Astrocyte of the cerebellum (primary cell): ENCODE results near the gene DPYD.

Source experiments
- DNase-seq: peaks from one replicate; pipeline ENCODE4 v3.0.0-alpha.2; 2011; ENCODE audit warnings: low read depth
- H3K4me3 ChIP-seq: 2 replicates; pipeline ENCODE4 v1.5.1; 2011; ENCODE audit warnings: mild to moderate bottlenecking, low read depth, low read length, moderate library complexity
- in situ Hi-C: cut with HindIII; loops from 2 replicates; pipeline ENCODE4 v1.10.0; 2017; ENCODE audit warnings: low sequenced_read_pairs
- TF ChIP-seq, protein P1 (sequence below): IDR thresholded peaks from 2 replicates; pipeline ENCODE4 v1.5.1; 2012; ENCODE audit warnings: low read length, low read depth, moderate library complexity, mild to moderate bottlenecking; ENCODE audit errors: missing control alignments

DPYD gene

DNA sequence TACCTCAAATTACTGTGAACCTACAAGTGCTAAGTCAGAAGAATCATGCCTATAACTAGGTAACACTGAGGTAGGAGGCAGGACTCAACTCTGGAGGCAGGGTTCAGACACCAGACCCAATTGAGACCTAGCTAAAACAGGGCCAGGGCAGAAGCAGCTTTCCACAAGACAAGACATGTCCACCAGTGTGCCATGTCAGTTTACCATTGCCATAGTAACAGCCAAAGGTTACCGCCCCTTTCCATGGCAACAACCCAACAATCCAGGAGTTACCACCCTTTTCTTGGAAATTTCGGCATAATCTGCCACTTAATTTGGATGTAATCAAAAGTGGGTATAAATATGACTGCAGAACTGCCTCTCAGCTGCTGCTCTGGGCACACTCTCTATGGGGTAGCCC, 432.3 kb downstream of the DPYD start:
- DNase-seq, result no peak
- in situ Hi-C loops, result no loop called here
- no peak overlapping the region for H3K4me3 ChIP-seq
- TF ChIP-seq, protein P1, sequence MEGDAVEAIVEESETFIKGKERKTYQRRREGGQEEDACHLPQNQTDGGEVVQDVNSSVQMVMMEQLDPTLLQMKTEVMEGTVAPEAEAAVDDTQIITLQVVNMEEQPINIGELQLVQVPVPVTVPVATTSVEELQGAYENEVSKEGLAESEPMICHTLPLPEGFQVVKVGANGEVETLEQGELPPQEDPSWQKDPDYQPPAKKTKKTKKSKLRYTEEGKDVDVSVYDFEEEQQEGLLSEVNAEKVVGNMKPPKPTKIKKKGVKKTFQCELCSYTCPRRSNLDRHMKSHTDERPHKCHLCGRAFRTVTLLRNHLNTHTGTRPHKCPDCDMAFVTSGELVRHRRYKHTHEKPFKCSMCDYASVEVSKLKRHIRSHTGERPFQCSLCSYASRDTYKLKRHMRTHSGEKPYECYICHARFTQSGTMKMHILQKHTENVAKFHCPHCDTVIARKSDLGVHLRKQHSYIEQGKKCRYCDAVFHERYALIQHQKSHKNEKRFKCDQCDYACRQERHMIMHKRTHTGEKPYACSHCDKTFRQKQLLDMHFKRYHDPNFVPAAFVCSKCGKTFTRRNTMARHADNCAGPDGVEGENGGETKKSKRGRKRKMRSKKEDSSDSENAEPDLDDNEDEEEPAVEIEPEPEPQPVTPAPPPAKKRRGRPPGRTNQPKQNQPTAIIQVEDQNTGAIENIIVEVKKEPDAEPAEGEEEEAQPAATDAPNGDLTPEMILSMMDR, result no peak

DNA sequence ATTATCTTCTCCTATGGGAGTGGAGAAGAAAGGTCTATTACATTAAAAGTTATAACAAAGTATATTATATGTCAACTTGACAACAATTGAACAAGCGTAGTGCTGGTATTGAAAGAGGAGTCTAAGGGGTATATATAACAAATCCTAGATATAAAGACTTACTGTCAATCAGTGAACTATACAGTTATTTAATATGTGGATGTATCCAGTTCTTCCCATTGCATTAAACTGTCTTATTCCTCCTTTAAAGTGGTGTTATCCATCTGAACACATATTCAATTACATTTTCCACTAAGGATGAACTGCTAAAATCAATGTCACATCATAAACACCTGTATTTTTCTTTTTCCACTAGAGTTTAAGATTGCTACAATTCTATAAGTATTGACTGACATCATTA, 438.8 kb downstream of the DPYD start:
- DNase-seq, result no peak
- in situ Hi-C loops, result no loop called here
- TF ChIP-seq, protein P1, result no peak
- H3K4me3 ChIP-seq, result no peak overlapping the region

DNA sequence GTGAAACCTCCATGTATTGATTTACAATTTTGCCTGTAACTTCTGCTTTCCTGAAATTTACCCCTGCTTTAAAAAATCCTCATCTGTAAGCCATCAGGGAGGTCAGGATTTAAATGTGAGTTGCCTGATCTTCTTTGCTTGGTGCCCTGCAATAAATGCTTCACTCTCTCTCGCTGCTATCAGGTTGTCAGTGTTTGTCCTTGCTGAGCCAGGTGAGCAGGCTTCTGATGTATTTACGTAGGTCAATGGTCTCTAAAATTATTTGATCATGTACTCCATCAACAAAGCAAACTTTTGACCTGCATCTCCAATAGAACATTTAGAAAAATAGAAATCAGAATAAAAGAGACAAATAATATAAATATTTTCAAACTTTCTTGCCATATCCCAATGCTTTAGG, 453.4 kb downstream of the DPYD start:
- TF ChIP-seq, protein P1, result no peak
- H3K4me3 ChIP-seq, result no peak overlapping the region
- DNase-seq, result no peak
- in situ Hi-C loops, result no loop called here

DNA sequence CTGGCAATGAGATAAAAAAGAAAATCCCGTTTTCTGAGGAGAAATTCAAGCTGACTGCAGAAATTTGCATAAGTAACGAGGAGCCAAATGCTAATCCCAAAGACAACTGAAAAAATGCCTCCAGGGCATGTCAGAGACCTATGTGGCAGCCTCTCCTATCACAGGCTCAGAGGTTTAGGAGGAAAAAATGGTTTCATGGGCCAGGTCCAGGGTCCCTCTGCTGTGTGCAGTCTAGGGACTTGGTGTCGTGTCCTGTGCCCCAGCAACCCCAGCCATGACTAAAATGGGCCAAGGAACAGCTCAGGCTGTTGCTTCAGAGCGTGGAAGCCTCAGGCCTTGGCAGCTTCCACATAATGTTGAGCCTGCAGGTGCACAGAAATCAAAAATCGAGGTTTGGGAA, 456.5 kb downstream of the DPYD start:
- DNase-seq, result no peak
- in situ Hi-C loops, result no loop called here
- TF ChIP-seq, protein P1, result no peak
- no peak overlapping the region for H3K4me3 ChIP-seq

DNA sequence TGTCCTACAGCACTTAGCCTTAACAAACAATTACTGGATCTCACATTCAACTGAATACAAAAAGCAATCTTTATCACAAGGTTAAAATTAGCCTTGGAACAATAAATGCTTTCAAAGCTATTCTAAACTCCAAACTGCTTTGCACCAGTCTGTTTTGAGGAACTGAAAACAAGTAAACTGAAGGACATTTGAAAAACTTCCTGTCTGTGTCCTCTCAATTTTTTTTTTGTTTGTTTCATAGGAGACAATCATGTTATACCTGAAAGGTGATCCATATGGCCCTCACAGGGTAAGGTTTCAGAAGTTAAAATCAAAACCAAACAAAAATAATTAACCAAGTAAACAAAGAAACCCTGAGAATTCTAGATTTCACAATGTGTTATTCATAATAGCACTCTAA, 459.1 kb downstream of the DPYD start:
- H3K4me3 ChIP-seq, result no peak overlapping the region
- in situ Hi-C loops, result no loop called here
- TF ChIP-seq, protein P1, result no peak

DNA sequence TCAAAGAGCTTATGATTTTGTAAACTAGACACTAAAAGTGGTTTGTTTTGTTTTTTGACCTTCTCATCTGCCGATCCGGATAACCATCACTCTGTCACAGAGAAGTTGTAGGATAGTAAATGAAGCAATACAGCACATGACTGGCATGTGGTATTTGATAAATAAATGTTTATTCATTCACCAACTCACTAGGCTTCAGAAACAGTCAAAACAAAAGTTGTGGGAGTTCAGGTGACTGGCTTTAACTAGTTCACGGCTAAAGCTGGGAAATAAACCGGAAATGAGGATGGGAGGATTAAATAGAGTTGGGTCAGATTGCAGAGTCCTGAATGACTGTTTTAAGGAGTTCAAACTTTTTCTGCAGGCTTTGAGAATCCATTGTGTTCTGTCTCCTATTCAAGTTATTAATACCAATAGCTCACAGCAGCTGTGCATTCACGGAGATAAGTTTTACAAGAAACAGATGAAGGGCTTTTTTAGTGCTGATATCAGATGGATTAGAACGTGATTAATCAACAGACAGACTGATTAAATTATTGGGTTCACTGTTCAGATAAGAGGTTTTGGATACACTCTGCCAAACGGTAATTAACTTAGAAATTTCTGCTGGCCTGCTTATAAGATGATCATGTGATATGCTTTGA, 463.3 kb downstream of the DPYD start:
- in situ Hi-C loops, result no loop called here

More for the DNA sequence above, 459.1 kb downstream of the DPYD start:
- DNase-seq, result no peak

More for the DNA sequence above, 463.3 kb downstream of the DPYD start:
- no peak for DNase-seq
- H3K4me3 ChIP-seq, result no peak overlapping the region
- TF ChIP-seq, protein P1, result no peak
